GM11168 (cell line): ENCODE data around the gene PAM16.

Experiments used
- in situ Hi-C: fragments of 300-500 bp; cut with MboI; formaldehyde crosslinking; loops from one replicate; pipeline ENCODE4 v1.12.0; 2022; ENCODE audit warnings: low sequenced_read_pairs; ENCODE audit not compliant: unreplicated experiment

PAM16 gene

DNA sequence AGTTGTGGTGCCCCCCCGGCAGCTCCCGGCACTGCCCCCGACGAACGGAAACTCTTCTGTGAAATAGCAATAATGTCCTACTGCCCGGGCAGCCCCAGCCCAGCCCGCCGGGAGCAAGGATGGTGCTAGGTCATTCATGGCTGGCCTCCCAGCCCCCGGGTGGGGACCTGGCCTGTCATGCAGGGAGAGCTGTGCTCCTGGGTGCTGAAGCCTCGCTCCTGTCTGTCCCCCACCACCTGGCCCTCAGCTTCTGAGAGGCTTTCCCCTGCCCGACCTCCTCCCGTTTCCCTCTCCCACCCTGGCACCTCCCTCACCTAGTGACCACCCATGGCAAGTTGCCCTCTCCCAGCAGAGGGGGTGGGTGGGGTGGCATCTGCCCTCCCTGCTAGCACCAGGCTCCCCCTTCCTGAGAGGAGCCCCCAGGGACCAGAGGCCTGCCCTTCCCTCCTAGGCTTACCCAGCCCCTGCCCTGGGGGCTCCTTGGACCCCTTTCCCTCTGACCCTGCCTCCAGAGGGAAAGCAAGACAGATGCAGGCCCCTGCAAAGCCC lies 13.5 kb downstream of the PAM16 start:
- in situ Hi-C loops = no loop called here

- in situ Hi-C loops = no loop called here
Measured at GRCh38 chr16:4336701-4337539, 14.2 kb downstream of the PAM16 start.

GRCh38 chr16:4334724-4335495 lies 16.2 kb downstream of the PAM16 start:
- in situ Hi-C loops = loop anchor here (5.0 kb wide), 1 partner anchor 43 kb away; no protein-coding TSS in a partner anchor

DNA sequence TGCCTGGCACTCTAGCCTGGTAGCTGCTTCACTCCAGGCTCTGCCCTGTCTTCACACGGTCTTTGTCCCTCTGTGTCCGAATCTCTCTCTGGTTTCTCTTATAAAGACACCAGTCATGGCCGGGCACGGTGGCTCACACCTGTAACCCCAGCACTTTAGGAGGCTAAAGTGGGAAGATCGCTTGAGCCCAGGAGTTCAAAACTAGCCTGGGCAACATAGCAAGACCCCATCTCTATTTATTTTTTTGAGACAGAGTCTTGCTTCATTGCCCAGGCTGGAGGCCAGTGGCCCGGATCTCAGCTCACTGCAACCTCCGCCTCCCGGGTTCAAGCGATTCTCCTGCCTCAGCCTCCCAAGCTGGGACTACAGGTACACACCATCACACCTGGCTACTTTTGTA lies 17.4 kb downstream of the PAM16 start:
- in situ Hi-C loops = loop anchor here (5.0 kb wide), 1 partner anchor 41 kb away; no protein-coding TSS in a partner anchor

- in situ Hi-C loops = loop anchor here (5.0 kb wide), 1 partner anchor 41 kb away; no protein-coding TSS in a partner anchor
Measured at GRCh38 chr16:4333308-4333638, 17.8 kb downstream of the PAM16 start.

DNA sequence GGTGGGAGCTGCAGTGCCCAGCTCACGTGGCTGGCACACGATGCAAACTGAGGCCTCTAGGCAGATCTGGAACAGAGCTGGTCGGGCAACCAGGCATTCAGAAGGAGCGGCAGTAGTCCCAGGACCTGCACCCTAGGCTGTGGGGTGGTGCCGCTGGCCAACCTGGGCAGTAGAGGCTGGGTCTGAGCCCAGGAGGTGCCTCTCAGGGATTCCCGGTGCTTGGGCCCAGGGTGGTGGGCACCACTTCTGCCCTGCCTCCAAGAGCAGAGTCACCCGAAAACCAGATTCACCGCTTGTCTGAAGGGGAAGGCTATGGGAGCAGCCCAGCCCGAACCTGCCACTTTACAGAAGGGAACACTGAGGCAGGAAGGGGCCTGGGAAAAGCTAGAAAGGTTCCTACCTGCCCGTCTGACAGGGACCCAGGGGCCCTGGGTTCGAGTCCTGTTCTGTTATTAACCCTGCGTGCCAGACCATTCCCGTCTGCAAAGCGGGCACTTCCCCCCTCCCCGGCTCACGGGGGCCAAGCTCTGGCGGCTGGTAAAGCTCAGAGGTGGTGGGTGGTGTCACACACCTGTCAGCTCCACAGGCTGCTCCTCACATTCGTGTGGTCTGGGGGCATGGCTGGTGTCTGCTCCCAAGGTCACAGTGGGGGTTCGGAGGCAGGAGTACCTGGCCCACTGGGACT lies 18.4 kb downstream of the PAM16 start:
- in situ Hi-C loops = loop anchor here (5.0 kb wide), 1 partner anchor 40 kb away; no protein-coding TSS in a partner anchor

DNA sequence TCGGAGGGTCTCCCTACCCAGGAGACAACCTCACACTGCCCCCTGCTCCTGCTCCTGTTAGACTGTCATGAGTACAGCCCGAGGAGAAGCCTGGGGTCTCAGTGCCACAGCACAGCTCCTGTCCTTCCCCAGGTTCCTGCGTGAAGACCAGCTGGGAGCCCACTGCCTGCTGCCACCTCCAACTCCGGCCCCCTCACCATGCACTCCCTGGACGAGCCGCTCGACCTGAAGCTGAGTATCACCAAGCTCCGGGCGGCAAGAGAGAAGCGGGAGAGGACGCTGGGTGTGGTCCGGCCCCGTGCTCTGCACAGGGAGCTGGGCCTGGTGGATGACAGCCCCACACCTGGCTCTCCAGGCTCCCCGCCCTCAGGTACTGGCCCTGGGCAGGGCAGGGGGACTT lies 19.0 kb downstream of the PAM16 start:
- in situ Hi-C loops = loop anchor here (5.0 kb wide), 1 partner anchor 40 kb away; no protein-coding TSS in a partner anchor

DNA sequence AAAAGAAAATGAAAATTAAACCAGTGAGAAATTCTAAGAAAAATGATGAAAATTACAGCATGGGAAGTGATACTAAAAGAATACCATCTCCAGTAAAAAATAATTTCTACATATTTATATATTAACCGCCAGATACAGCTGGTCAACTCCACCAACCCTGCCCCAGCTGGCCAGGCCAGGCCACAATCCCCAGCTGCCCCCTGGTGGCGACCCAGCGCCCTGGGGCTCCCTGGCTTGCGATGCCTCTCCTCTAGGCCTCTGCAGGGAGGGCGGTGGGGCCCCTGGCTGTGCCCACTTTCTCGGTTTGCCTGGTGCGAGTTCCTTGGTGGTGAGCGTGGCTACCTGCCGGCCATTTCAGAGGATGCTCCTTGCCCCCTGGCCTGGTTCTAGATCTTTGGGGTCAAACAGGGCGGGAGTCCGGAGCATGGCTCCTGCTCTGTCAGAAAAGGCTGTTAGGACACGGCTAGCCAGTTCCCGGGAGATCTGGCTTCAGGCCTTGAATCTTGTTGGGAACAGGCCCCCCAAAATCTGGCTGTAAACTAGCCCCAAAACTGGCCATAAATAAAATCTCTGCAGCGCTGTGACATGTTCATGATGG lies 20.7 kb downstream of the PAM16 start:
- in situ Hi-C loops = loop anchor here (5.0 kb wide), 1 partner anchor 38 kb away; no protein-coding TSS in a partner anchor

DNA sequence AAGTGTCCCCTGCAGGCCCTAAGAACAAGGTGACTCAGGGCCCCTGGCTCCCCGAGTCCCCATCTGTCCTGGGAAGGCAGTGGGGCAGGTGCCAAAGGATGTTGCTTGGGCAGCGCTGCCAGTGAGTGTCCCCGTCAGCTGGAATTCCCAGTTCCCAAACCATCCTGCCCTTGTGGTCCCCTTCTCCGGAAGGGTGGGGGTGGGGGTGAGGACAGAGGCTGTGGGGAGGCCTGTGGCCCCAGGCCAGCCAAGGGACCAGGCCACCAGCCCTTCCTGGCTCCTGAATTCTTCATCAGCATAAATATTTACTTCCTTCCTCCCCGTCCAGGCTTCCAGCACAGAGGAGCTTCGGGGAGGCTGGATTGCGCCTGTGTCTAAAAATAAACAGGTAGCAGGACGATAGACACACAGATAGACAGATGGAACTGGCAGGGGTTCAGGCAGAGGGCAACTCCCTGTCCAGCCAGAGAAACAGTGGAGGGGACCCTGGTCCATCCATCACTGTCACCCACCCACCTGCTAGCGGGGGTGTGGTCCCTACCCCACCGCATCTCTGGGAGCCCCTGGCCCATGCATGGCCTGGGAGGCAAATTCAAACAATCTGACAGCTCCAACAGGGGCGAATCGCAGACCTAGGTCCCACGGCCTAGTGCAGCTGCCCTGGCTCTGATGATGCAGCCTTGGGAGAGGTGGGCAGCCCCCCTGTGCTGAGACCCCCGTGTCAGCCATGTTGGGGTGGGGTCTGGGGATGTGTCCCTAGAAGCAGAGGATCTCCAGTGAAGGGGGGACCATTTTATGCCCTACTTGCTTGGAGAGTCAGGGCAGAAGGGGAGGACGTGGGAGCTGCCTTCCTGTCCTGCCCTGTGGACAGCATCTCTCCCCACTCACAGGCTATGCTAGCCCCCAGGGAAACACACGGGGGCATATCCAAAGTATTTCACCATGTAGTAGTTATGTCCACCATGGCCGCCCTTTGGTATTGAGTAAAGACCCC lies 22.0 kb downstream of the PAM16 start:
- in situ Hi-C loops = no loop called here

DNA sequence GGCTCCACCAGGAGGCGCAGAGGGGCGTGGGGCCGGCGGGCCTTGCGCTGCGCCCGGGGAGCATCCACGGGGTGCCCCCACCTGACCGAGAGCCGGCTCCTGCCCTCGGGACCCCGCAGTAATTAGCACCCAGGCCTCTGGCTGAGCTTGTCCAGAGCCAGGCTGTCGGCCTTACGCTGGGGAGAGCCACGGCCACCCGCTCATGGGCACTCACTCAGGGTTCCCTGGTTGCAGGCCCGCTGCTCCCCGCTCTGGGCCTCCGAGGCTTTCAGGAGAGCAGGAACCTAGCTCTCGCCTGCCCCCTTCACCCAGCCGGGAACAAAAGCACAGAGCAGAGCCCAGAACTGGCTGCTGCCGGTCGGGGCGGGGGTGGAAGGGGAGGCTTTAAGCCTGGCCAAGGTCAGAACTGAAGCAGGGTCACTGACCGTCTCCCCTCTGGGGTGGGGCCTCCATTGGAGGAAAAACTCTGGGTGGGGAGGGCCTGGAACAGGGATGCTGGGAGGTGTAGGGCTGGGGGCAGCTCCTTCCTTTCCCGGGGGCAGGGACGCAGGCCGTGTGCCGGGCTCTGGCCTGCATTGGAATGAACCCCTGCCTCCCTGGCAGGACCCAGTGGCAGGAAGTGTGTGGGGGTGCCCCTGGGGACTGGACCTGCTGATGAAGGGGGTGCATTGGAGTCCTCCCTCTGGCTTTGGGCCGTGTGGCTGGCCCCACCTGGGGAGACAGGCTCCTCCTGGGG lies 22.9 kb downstream of the PAM16 start:
- in situ Hi-C loops = no loop called here

- in situ Hi-C loops = no loop called here
Measured at GRCh38 chr16:4327386-4328045, 23.6 kb downstream of the PAM16 start.

GRCh38 chr16:4325253-4325758 lies 25.8 kb downstream of the PAM16 start:
- in situ Hi-C loops = no loop called here

DNA sequence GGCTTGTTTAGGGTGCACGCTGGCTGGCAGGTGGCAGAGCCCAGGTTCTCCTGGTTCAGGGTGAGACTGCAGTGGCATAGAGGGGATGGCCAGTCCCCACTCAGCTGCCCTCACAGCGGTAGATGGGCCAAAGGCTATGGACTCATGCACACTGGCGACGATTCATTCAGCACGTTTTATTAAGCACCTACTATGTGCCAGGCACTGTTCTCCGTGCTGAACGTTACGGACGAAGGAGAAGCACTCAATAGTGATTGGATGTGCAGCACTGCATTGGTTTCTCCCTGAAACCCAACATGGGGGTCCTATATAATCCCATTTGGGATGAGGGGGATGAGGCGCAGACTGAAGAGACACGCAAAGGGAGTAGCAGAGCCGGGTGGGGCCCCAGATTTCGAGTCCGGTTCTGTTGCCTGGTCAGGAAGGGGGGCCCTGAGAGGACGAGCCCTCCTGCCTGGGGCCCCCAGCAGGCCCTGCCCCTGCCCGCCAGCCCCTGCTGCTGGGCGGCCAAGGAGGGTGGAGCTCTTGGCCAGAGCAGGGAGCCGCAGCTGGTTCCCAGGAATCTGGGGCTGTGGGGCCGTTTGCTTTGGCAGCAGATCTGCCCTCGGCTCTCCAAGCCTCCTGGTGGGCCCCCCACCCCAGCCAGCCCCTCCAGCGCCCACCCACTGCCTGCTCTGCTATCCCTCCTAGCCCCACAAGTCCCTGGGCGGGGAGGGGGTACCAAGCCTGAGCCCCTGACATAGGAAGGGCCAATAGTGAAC lies 26.4 kb downstream of the PAM16 start:
- in situ Hi-C loops = no loop called here

GRCh38 chr16:4323845-4324488 lies 27.2 kb downstream of the PAM16 start:
- in situ Hi-C loops = no loop called here

- in situ Hi-C loops = no loop called here
Measured at GRCh38 chr16:4323071-4323844, 27.9 kb downstream of the PAM16 start.
